Colon (tissue), 2 donors: Measurements from ENCODE around the gene RBCK1.
"Not testable (repeated sequence)": the region's sequence is repeated elsewhere in the genome, so short reads cannot be mapped to it uniquely, and the experiment has no call there.

Source experiments
- FAIRE-seq: peaks from 2 replicates; lab custom pipeline; 2012; peaks lifted over from hg19 to GRCh38; lab: Jason Lieb, UNC
- donor health status: control.
- donor health status: control.

The RBCK1 gene

GRCh38 chr20:437787-438486 is 29.8 kb downstream of the RBCK1 start:
- no peak for FAIRE-seq

- FAIRE-seq, result no peak
Observed at GRCh38 chr20:438571-439469, 30.7 kb downstream of the RBCK1 start.

- FAIRE-seq, result no peak
Observed at GRCh38 chr20:440148-440547, 32.0 kb downstream of the RBCK1 start.

GRCh38 chr20:440636-441035 is 32.5 kb downstream of the RBCK1 start:
- no peak for FAIRE-seq

GRCh38 chr20:443223-443775 is 35.2 kb downstream of the RBCK1 start:
- FAIRE-seq, result no peak

GRCh38 chr20:444117-444516 is 36.0 kb downstream of the RBCK1 start:
- FAIRE-seq, result no peak

GRCh38 chr20:444862-445426 is 36.8 kb downstream of the RBCK1 start:
- no peak for FAIRE-seq

GRCh38 chr20:445514-446336 is 37.6 kb downstream of the RBCK1 start:
- FAIRE-seq, result no peak

GRCh38 chr20:452021-452420 is 43.9 kb downstream of the RBCK1 start:
- not testable (repeated sequence) for FAIRE-seq

- FAIRE-seq, result no peak
Observed at GRCh38 chr20:454951-455350, 46.9 kb downstream of the RBCK1 start.

- FAIRE-seq, result no peak
Observed at GRCh38 chr20:458776-459175, 50.7 kb downstream of the RBCK1 start.

- FAIRE-seq, result no peak
Observed at GRCh38 chr20:460180-460579, 52.1 kb downstream of the RBCK1 start.

GRCh38 chr20:460707-461106 is 52.6 kb downstream of the RBCK1 start:
- FAIRE-seq, result no peak

- no peak for FAIRE-seq
Observed at GRCh38 chr20:461254-462198, 53.4 kb downstream of the RBCK1 start.

- no peak for FAIRE-seq
Observed at GRCh38 chr20:462199-462991, 54.3 kb downstream of the RBCK1 start, which contains the start of gene TBC1D20. Gene TBC1D20, minus strand, starts transcription at chr20:462533. Its CDS starts 128 bp downstream, at chr20:462405.

- no peak for FAIRE-seq
Observed at GRCh38 chr20:467755-468154, 59.7 kb downstream of the RBCK1 start.

- FAIRE-seq, result no peak
Observed at GRCh38 chr20:469746-470490, 61.8 kb downstream of the RBCK1 start.

GRCh38 chr20:472137-472846 is 64.2 kb downstream of the RBCK1 start:
- no peak for FAIRE-seq
